ENCODE measurements around the gene CREB5. TPM values are rescaled to one million over a fixed set of nuclear protein-coding genes. Genes with fewer than 3 reads are reported as not detected.
A peak's percentile ranks its signal among the peaks of the same experiment; 100 is the strongest.

CREB5 gene
- total RNA-seq, 1 donor from 2014 or later: not detected

GRCh38 chr7:28845106-28845505, 432.8 kb downstream of the CREB5 start:
- Mint-ChIP-seq H3K4me1 (ENCODE audit: low read depth) (no peaks in the 10 kb centered on the region), H3K4me3 (ENCODE audit: low read depth) (no peak overlapping the region), H3K9me3 (no peaks in the 10 kb centered on the region), H3K27ac (no peak overlapping the region), H3K36me3 (ENCODE audit: low read depth) (no peaks in the 10 kb centered on the region), H3K27me3 (ENCODE audit: low read depth) (peaks cover 1% of the 10 kb centered on the region)
- no peak for DNase-seq (ENCODE audit: low spot score)
- intact Hi-C loops (cut with micrococcal nuclease): no loop called here

GRCh38 chr7:28847176-28847575, 434.9 kb downstream of the CREB5 start:
- DNase-seq (ENCODE audit: low spot score): no peak
- Mint-ChIP-seq H3K4me3 (ENCODE audit: low read depth) (no peak overlapping the region), H3K4me1 (ENCODE audit: low read depth) (no peaks in the 10 kb centered on the region), H3K27me3 (ENCODE audit: low read depth) (peaks cover 10% of the 10 kb centered on the region), H3K36me3 (ENCODE audit: low read depth) (no peaks in the 10 kb centered on the region), H3K27ac (no peak overlapping the region), H3K9me3 (no peaks in the 10 kb centered on the region)
- intact Hi-C loops (cut with micrococcal nuclease): no loop called here

GRCh38 chr7:28847681-28848080, 435.4 kb downstream of the CREB5 start:
- H3K4me1 Mint-ChIP-seq (ENCODE audit: low read depth): no peaks in the 10 kb centered on the region
- no peaks in the 10 kb centered on the region for H3K9me3 Mint-ChIP-seq
- peaks cover 12% of the 10 kb centered on the region for H3K27me3 Mint-ChIP-seq (ENCODE audit: low read depth)
- H3K36me3 Mint-ChIP-seq (ENCODE audit: low read depth): no peaks in the 10 kb centered on the region
- H3K27ac Mint-ChIP-seq: no peak overlapping the region
- DNase-seq (ENCODE audit: low spot score): no peak
- intact Hi-C loops (cut with micrococcal nuclease): no loop called here
- no peak overlapping the region for H3K4me3 Mint-ChIP-seq (ENCODE audit: low read depth)

- no peak for DNase-seq (ENCODE audit: low spot score)
- H3K27ac Mint-ChIP-seq: no peak overlapping the region
- no peaks in the 10 kb centered on the region for H3K9me3 Mint-ChIP-seq
- intact Hi-C loops (cut with micrococcal nuclease): no loop called here
- H3K36me3 Mint-ChIP-seq (ENCODE audit: low read depth): no peaks in the 10 kb centered on the region
- H3K4me3 Mint-ChIP-seq (ENCODE audit: low read depth): no peak overlapping the region
- no peaks in the 10 kb centered on the region for H3K4me1 Mint-ChIP-seq (ENCODE audit: low read depth)
- peaks cover 24% of the 10 kb centered on the region for H3K27me3 Mint-ChIP-seq (ENCODE audit: low read depth)
These were observed 436.6 kb downstream of the CREB5 start for GRCh38 chr7:28848906-28849305.

DNA sequence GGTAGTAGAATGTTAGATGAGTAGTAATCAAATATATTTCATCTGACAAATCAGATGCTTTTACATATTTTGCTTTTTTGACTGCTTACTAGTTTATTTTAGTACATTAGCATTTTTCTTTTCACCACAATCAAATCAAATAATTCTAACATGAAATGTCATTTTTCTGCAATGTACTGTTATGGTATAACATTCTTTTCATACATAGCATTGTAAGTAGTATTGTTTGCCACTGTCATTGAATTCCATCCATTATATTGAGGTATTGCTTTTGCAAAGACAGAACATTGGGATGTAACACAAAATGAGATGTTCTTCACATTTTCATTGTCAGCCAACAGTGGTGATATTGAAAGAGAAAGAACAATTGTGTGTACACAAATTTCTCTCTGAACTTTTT, 438.4 kb downstream of the CREB5 start:
- intact Hi-C loops (cut with micrococcal nuclease): no loop called here
- H3K4me1 Mint-ChIP-seq (ENCODE audit: low read depth): no peaks in the 10 kb centered on the region
- peaks cover 31% of the 10 kb centered on the region for H3K27me3 Mint-ChIP-seq (ENCODE audit: low read depth)
- no peaks in the 10 kb centered on the region for H3K9me3 Mint-ChIP-seq
- H3K36me3 Mint-ChIP-seq (ENCODE audit: low read depth): no peaks in the 10 kb centered on the region
- no peak overlapping the region for H3K4me3 Mint-ChIP-seq (ENCODE audit: low read depth)
- H3K27ac Mint-ChIP-seq: no peak overlapping the region
- no peak for DNase-seq (ENCODE audit: low spot score)

DNA sequence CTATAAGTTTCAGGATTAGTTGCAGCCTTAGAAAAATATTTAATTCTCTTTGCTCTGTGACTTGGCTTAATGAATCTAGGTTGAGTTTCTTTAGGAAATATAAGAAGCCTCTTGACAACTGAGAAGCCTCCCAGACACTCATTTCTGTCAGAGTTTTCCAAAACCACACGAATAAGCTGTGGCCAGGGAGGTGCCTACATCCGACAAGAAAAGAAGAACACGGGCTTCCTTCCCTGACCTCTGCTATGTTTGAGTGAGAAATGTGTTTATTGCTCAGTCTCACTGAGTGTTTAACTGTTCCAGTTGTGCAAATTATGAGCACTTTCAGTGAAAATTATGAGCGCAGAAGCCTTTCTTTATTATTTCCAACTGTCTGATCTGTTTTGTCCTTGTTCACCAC, 440.8 kb downstream of the CREB5 start:
- Mint-ChIP-seq H3K27me3 (ENCODE audit: low read depth) (peaks cover 42% of the 10 kb centered on the region), H3K27ac (no peak overlapping the region), H3K4me1 (ENCODE audit: low read depth) (no peaks in the 10 kb centered on the region), H3K4me3 (ENCODE audit: low read depth) (peak overlapping the region; percentile 26), H3K9me3 (no peaks in the 10 kb centered on the region), H3K36me3 (ENCODE audit: low read depth) (no peaks in the 10 kb centered on the region)
- no peak for DNase-seq (ENCODE audit: low spot score)
- intact Hi-C loops (cut with micrococcal nuclease): no loop called here

DNA sequence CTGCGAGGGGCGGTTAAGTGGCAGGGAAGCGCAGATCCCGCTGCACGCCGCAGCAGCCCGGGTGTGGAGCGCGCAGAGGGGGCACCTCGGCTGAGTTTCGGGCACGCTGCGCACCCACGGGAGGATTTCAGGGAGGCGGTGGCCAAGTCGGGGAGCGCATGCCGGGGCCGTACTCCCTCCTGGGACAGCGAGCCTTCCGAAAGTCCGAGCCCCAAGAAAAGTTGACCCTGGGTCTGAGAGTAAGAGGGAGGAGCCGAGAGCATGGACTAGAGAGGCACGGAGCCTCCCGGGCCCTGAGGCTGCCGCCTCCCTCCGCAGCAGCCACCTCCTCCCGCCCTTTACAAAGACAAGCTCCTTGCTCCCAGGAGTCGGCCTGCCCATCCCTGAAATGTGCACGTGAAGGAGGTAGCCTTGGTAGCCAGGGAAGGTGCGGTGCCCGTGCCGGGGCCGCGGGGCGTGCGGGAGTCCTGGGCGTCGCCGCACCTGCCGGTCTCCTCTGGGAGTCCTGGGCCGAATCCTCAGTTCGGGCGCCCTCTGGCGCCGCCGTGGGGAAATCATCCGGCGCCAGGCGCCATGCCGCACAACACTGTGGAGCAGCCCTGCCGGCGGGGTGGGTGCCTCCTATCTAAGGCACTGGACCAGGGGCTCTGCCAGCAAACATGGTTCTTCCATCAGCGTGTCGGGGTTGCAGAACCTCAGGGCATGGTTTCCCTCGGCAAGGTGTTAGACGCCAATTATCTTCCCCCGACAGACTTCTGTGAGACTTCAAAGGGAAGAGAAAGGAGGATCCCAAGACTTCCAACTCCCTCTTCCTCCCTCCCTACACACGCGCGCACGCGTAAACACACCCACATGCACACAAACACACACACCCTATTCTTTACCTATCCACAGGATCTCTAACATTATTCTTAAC, 441.8 kb downstream of the CREB5 start:
- intact Hi-C loops (cut with micrococcal nuclease): loop anchor here (1.0 kb wide), 1 partner anchor 465 kb away; no protein-coding TSS in a partner anchor
- no peaks in the 10 kb centered on the region for H3K9me3 Mint-ChIP-seq
- H3K4me1 Mint-ChIP-seq (ENCODE audit: low read depth): no peaks in the 10 kb centered on the region

GRCh38 chr7:28854750-28855074, 442.4 kb downstream of the CREB5 start:
- no peak for DNase-seq (ENCODE audit: low spot score)
- no peak overlapping the region for H3K27ac Mint-ChIP-seq
- no peaks in the 10 kb centered on the region for H3K4me1 Mint-ChIP-seq (ENCODE audit: low read depth)
- intact Hi-C loops (cut with micrococcal nuclease): loop anchor here (1.0 kb wide), 1 partner anchor 465 kb away; no protein-coding TSS in a partner anchor
- H3K4me3 Mint-ChIP-seq (ENCODE audit: low read depth): no peak overlapping the region
- H3K36me3 Mint-ChIP-seq (ENCODE audit: low read depth): no peaks in the 10 kb centered on the region
- peaks cover 42% of the 10 kb centered on the region for H3K27me3 Mint-ChIP-seq (ENCODE audit: low read depth)
- no peaks in the 10 kb centered on the region for H3K9me3 Mint-ChIP-seq

More for the DNA sequence above, 441.8 kb downstream of the CREB5 start:
- peak; percentile 54 for DNase-seq (ENCODE audit: low spot score)
- H3K36me3 Mint-ChIP-seq (ENCODE audit: low read depth): no peaks in the 10 kb centered on the region
- peak overlapping the region; percentile 39 for H3K4me3 Mint-ChIP-seq (ENCODE audit: low read depth)
- no peak overlapping the region for H3K27ac Mint-ChIP-seq
- peaks cover 42% of the 10 kb centered on the region for H3K27me3 Mint-ChIP-seq (ENCODE audit: low read depth)

GRCh38 chr7:28855538-28856217, 443.4 kb downstream of the CREB5 start:
- no peak for DNase-seq (ENCODE audit: low spot score)
- Mint-ChIP-seq H3K4me1 (ENCODE audit: low read depth) (no peaks in the 10 kb centered on the region), H3K36me3 (ENCODE audit: low read depth) (no peaks in the 10 kb centered on the region), H3K27me3 (ENCODE audit: low read depth) (peaks cover 40% of the 10 kb centered on the region), H3K4me3 (ENCODE audit: low read depth) (no peak overlapping the region), H3K9me3 (no peaks in the 10 kb centered on the region), H3K27ac (no peak overlapping the region)
- intact Hi-C loops (cut with micrococcal nuclease): no loop called here

- intact Hi-C loops (cut with micrococcal nuclease): no loop called here
- Mint-ChIP-seq H3K4me3 (ENCODE audit: low read depth) (no peak overlapping the region), H3K4me1 (ENCODE audit: low read depth) (no peaks in the 10 kb centered on the region), H3K9me3 (no peaks in the 10 kb centered on the region), H3K27ac (no peak overlapping the region), H3K27me3 (ENCODE audit: low read depth) (peaks cover 36% of the 10 kb centered on the region), H3K36me3 (ENCODE audit: low read depth) (no peaks in the 10 kb centered on the region)
- no peak for DNase-seq (ENCODE audit: low spot score)
These were observed 444.3 kb downstream of the CREB5 start for GRCh38 chr7:28856656-28857055.

- intact Hi-C loops (cut with micrococcal nuclease): no loop called here
- H3K27ac Mint-ChIP-seq: no peak overlapping the region
- DNase-seq (ENCODE audit: low spot score): no peak
- no peaks in the 10 kb centered on the region for H3K4me1 Mint-ChIP-seq (ENCODE audit: low read depth)
- no peak overlapping the region for H3K4me3 Mint-ChIP-seq (ENCODE audit: low read depth)
- no peaks in the 10 kb centered on the region for H3K36me3 Mint-ChIP-seq (ENCODE audit: low read depth)
- H3K27me3 Mint-ChIP-seq (ENCODE audit: low read depth): peaks cover 28% of the 10 kb centered on the region
- no peaks in the 10 kb centered on the region for H3K9me3 Mint-ChIP-seq
These were observed 445.9 kb downstream of the CREB5 start for GRCh38 chr7:28858206-28858605.

- no peak overlapping the region for H3K27ac Mint-ChIP-seq
- no peaks in the 10 kb centered on the region for H3K9me3 Mint-ChIP-seq
- H3K27me3 Mint-ChIP-seq (ENCODE audit: low read depth): peaks cover 21% of the 10 kb centered on the region
- no peak for DNase-seq (ENCODE audit: low spot score)
- intact Hi-C loops (cut with micrococcal nuclease): no loop called here
- no peak overlapping the region for H3K4me3 Mint-ChIP-seq (ENCODE audit: low read depth)
- H3K4me1 Mint-ChIP-seq (ENCODE audit: low read depth): no peaks in the 10 kb centered on the region
- no peaks in the 10 kb centered on the region for H3K36me3 Mint-ChIP-seq (ENCODE audit: low read depth)
These were observed 446.6 kb downstream of the CREB5 start for GRCh38 chr7:28858895-28859294.

GRCh38 chr7:28861825-28862224, 449.5 kb downstream of the CREB5 start:
- Mint-ChIP-seq H3K4me1 (ENCODE audit: low read depth) (no peaks in the 10 kb centered on the region), H3K36me3 (ENCODE audit: low read depth) (no peaks in the 10 kb centered on the region), H3K9me3 (no peaks in the 10 kb centered on the region), H3K4me3 (ENCODE audit: low read depth) (no peak overlapping the region), H3K27me3 (ENCODE audit: low read depth) (peaks cover 9% of the 10 kb centered on the region), H3K27ac (no peak overlapping the region)
- DNase-seq (ENCODE audit: low spot score): no peak
- intact Hi-C loops (cut with micrococcal nuclease): no loop called here
